ENCODE measurements around the gene EHD4.

Gene EHD4

GRCh38 chr15:41852736-41853590 is 119.4 kb downstream of the EHD4 start:
- DNase-seq = no peak

- DNase-seq = no peak
Observed at GRCh38 chr15:41851755-41852370, 120.5 kb downstream of the EHD4 start.

GRCh38 chr15:41851167-41851523 is 121.2 kb downstream of the EHD4 start:
- no peak for DNase-seq

- no peak for DNase-seq
Observed at GRCh38 chr15:41850482-41851166, 121.7 kb downstream of the EHD4 start.

- DNase-seq = no peak
Observed at GRCh38 chr15:41849861-41850260, 122.5 kb downstream of the EHD4 start.

GRCh38 chr15:41849204-41849603 is 123.2 kb downstream of the EHD4 start:
- no peak for DNase-seq

- DNase-seq = no peak
Observed at GRCh38 chr15:41848631-41849030, 123.7 kb downstream of the EHD4 start.

- DNase-seq = no peak
Observed at GRCh38 chr15:41847981-41848380, 124.4 kb downstream of the EHD4 start.

GRCh38 chr15:41847206-41847605 is 125.2 kb downstream of the EHD4 start:
- no peak for DNase-seq
